ENCODE data around the gene MORC1.
"Not testable (repeated sequence)": the region's sequence is repeated elsewhere in the genome, so short reads cannot be mapped to it uniquely, and the experiment has no call there.

DNA sequence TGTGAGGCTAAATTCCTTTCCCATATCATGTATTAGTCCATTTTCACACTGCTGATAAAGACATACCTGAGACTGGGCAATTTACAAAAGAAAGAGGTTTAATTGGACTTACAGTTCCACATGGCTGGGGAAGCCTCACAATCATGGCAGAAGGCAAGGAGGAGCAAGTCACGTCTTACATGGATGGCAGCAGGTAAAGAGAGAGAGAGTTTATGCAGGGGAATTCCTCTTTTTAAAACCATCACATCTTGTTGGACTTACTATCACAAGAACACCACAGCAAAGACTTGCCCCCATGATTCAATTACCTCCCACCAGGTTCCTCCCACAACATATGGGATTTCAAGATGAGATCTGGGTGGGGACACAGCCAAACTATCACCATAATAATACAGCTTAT lies 37.8 kb downstream of the MORC1 start:
- TF ChIP-seq TAF1 (IDR thresholded peaks at IDR 0.05; ENCODE audit: low read depth), result not testable (repeated sequence)
- TF ChIP-seq, protein P1, sequence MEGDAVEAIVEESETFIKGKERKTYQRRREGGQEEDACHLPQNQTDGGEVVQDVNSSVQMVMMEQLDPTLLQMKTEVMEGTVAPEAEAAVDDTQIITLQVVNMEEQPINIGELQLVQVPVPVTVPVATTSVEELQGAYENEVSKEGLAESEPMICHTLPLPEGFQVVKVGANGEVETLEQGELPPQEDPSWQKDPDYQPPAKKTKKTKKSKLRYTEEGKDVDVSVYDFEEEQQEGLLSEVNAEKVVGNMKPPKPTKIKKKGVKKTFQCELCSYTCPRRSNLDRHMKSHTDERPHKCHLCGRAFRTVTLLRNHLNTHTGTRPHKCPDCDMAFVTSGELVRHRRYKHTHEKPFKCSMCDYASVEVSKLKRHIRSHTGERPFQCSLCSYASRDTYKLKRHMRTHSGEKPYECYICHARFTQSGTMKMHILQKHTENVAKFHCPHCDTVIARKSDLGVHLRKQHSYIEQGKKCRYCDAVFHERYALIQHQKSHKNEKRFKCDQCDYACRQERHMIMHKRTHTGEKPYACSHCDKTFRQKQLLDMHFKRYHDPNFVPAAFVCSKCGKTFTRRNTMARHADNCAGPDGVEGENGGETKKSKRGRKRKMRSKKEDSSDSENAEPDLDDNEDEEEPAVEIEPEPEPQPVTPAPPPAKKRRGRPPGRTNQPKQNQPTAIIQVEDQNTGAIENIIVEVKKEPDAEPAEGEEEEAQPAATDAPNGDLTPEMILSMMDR (IDR thresholded peaks at IDR 0.05; ENCODE audit: poor library complexity, severe bottlenecking), result not testable (repeated sequence)
